ENCODE measurements around the gene PFKFB4.
"Not testable (repeated sequence)": the region's sequence is repeated elsewhere in the genome, so short reads cannot be mapped to it uniquely, and the experiment has no call there.

PFKFB4 gene

GRCh38 chr3:48475188-48475587, 81.4 kb downstream of the PFKFB4 start:
- no peak for ATAC-seq
- Mint-ChIP-seq H3K27me3 (no peaks in the 10 kb centered on the region), H3K4me3 (no peak overlapping the region), H3K9me3 (no peaks in the 10 kb centered on the region), H3K4me1 (peaks cover 67% of the 10 kb centered on the region), H3K27ac (peak overlapping the region in 1 of 2 donors; percentile 59)
- no peak for DNase-seq

GRCh38 chr3:48474619-48475018, 82.0 kb downstream of the PFKFB4 start:
- Mint-ChIP-seq H3K9me3 (no peaks in the 10 kb centered on the region), H3K4me3 (peak overlapping the region in 1 of 2 donors; percentile 1), H3K4me1 (peaks cover 67% of the 10 kb centered on the region), H3K27ac (peak overlapping the region in 1 of 2 donors; percentile 22), H3K27me3 (no peaks in the 10 kb centered on the region)
- DNase-seq: no peak
- no peak for ATAC-seq

GRCh38 chr3:48474031-48474430, 82.6 kb downstream of the PFKFB4 start:
- not testable (repeated sequence) for H3K27me3 Mint-ChIP-seq, DNase-seq, H3K4me3 Mint-ChIP-seq, ATAC-seq, H3K27ac Mint-ChIP-seq, H3K9me3 Mint-ChIP-seq
- H3K4me1 Mint-ChIP-seq: peaks cover 67% of the 10 kb centered on the region

- peak overlapping the region; percentile 74 to 91 for H3K4me3 Mint-ChIP-seq
- peak overlapping the region; percentile 97 to 99 for H3K27ac Mint-ChIP-seq
- DNase-seq (no peak), ATAC-seq (no peak)
- peaks cover 67% of the 10 kb centered on the region for H3K4me1 Mint-ChIP-seq
- H3K27me3 Mint-ChIP-seq: no peaks in the 10 kb centered on the region
- H3K9me3 Mint-ChIP-seq: no peaks in the 10 kb centered on the region
Observed at GRCh38 chr3:48473617-48473952, 83.0 kb downstream of the PFKFB4 start.

GRCh38 chr3:48472923-48473616, 83.5 kb downstream of the PFKFB4 start:
- ATAC-seq: peak; percentile 93
- peaks cover 67% of the 10 kb centered on the region for H3K4me1 Mint-ChIP-seq
- H3K27ac Mint-ChIP-seq: peak overlapping the region; percentile 97 to 99
- H3K4me3 Mint-ChIP-seq: peak overlapping the region; percentile 74 to 91
- H3K27me3 Mint-ChIP-seq: no peaks in the 10 kb centered on the region
- H3K9me3 Mint-ChIP-seq: no peaks in the 10 kb centered on the region
- peak; percentile 93 to 98 for DNase-seq

GRCh38 chr3:48472673-48472922, 84.0 kb downstream of the PFKFB4 start:
- Mint-ChIP-seq H3K9me3 (no peaks in the 10 kb centered on the region), H3K4me3 (peak overlapping the region; percentile 74 to 91), H3K27ac (peak overlapping the region; percentile 97 to 99), H3K4me1 (peaks cover 67% of the 10 kb centered on the region), H3K27me3 (no peaks in the 10 kb centered on the region)
- no peak for ATAC-seq
- DNase-seq: no peak

GRCh38 chr3:48470286-48470685, 86.3 kb downstream of the PFKFB4 start:
- H3K27ac Mint-ChIP-seq: peak overlapping the region; percentile 71 to 82

GRCh38 chr3:48469046-48469915, 87.3 kb downstream of the PFKFB4 start:
- H3K4me1 Mint-ChIP-seq: peaks cover 73% of the 10 kb centered on the region
- H3K4me3 Mint-ChIP-seq: peak overlapping the region; percentile 52 to 99
- no peaks in the 10 kb centered on the region for H3K9me3 Mint-ChIP-seq
- DNase-seq (no peak), ATAC-seq (no peak)
- no peaks in the 10 kb centered on the region for H3K27me3 Mint-ChIP-seq
- H3K27ac Mint-ChIP-seq: peak overlapping the region; percentile 71 to 84

More at GRCh38 chr3:48470286-48470685, 86.3 kb downstream of the PFKFB4 start:
- DNase-seq (no peak), ATAC-seq (no peak)
- Mint-ChIP-seq H3K9me3 (no peaks in the 10 kb centered on the region), H3K4me3 (peak overlapping the region; percentile 52 to 62), H3K27me3 (no peaks in the 10 kb centered on the region), H3K4me1 (peaks cover 80% of the 10 kb centered on the region)

GRCh38 chr3:48468329-48468731, 88.3 kb downstream of the PFKFB4 start:
- no peak for DNase-seq
- Mint-ChIP-seq H3K4me1 (peaks cover 68% of the 10 kb centered on the region), H3K27ac (peak overlapping the region; percentile 9 to 94), H3K9me3 (no peaks in the 10 kb centered on the region), H3K27me3 (no peaks in the 10 kb centered on the region), H3K4me3 (peak overlapping the region; percentile 97 to 99)
- no peak for ATAC-seq
